HepG2 (cell line): ENCODE data around the gene SSTR5. TPM values are rescaled to one million over a fixed set of nuclear protein-coding genes. Genes with fewer than 3 reads are reported as not detected.

ENCODE experiments used
- ATAC-seq: fragments of 200-7000 bp; cut with Tn5 transposase; 3 replicates; pipeline ENCODE4 v1.9.1; 2020; ENCODE audit warnings: mild to moderate bottlenecking, moderate library complexity
- BruUV-seq: library from RNA; stranded (reverse); fragments of 400-500 nt; replicated peaks from 2 replicates; lab custom pipeline; 2021; lab: Mats Ljungman, UMichigan
- CTCF ChIA-PET: fragments of 300-600 bp; formaldehyde crosslinking; extraction: SDS; loops from one replicate; lab custom pipeline; 2021; ENCODE audit warnings: low total read pairs, inconsistent platforms, low intra/inter-chr PET ratio; lab: Yijun Ruan, JAX
- POLR2A ChIA-PET: fragments of 350-600 bp; sonication (Branson Sonifier 250); formaldehyde crosslinking; loops from one replicate; lab custom pipeline; 2020; ENCODE audit warnings: antibody characterized with exemption, inconsistent platforms; lab: Yijun Ruan, JAX
- DNase-seq: peaks from one replicate; pipeline ENCODE4 v3.0.0-alpha.2; 2015; ENCODE audit warnings: low spot score
- FAIRE-seq: peaks from 3 replicates; lab custom pipeline; 2011; peaks lifted over from hg19 to GRCh38; lab: Jason Lieb, UNC
- H2AFZ ChIP-seq: one replicate; pipeline ENCODE4 v1.6.1; 2011; ENCODE audit warnings: low read length, inconsistent platforms
- H3K27ac ChIP-seq: fragments of 300-600 bp; 3 replicates; pipeline ENCODE4 v1.8.0; 2011; ENCODE audit warnings: mixed run types, mild to moderate bottlenecking, mixed read lengths, low read length, inconsistent platforms; ENCODE audit not compliant: insufficient read depth; ENCODE audit errors: extremely low read length
- H3K27me3 ChIP-seq, 2 experiments: fragments of 200-600 bp in 1 of 2; 2 replicates in 1 of 2; 3 replicates in 1 of 2; pipeline versions ENCODE4 v1.6.0 to v1.8.0; 2011; ENCODE audit warnings: low read length in 2 of 2, mild to moderate bottlenecking in 2 of 2, moderate library complexity in 2 of 2, inconsistent platforms in 1 of 2; ENCODE audit not compliant: insufficient read depth in 2 of 2, control insufficient read depth in 1 of 2
- H3K36me3 ChIP-seq, 2 experiments: fragments of 200-600 bp in 1 of 2; replicated peaks in 1 of 2; 2 replicates in 1 of 2; 3 replicates in 1 of 2; pipeline versions ENCODE4 v1.5.1 to v1.8.0; 2011; ENCODE audit warnings: low read length in 2 of 2, inconsistent platforms in 1 of 2; ENCODE audit not compliant: insufficient read depth in 2 of 2, control insufficient read depth in 1 of 2
- H3K4me1 ChIP-seq: 2 replicates; pipeline ENCODE4 v1.5.1; 2012; ENCODE audit warnings: low read length, inconsistent platforms; ENCODE audit not compliant: insufficient read depth
- H3K4me2 ChIP-seq: 2 replicates; pipeline ENCODE4 v1.6.0; 2011; ENCODE audit warnings: low read depth, low read length, inconsistent platforms
- H3K4me3 ChIP-seq, 3 experiments: fragments of 200-600 bp in 1 of 3; sonication (generic), shearing (Covaris generic) in 1 of 3; replicated peaks in 1 of 3; 2 replicates each; pipeline ENCODE4 v1.5.1; 2011 to 2016; ENCODE audit warnings: low read length in 3 of 3, inconsistent platforms in 2 of 3, low read depth in 2 of 3, mild to moderate bottlenecking in 2 of 3, control low read depth in 1 of 3, mixed read lengths in 1 of 3; ENCODE audit not compliant: insufficient read depth in 1 of 3
- H3K79me2 ChIP-seq: one replicate; pipeline ENCODE4 v1.6.1; 2011; ENCODE audit warnings: low read length, inconsistent platforms; ENCODE audit not compliant: insufficient read depth
- H3K9ac ChIP-seq: 2 replicates; pipeline ENCODE4 v1.6.0; 2011; ENCODE audit warnings: mild to moderate bottlenecking, low read depth, low read length, inconsistent platforms; ENCODE audit not compliant: insufficient read depth
- H3K9me3 ChIP-seq: 2 replicates; pipeline ENCODE4 v1.5.1; 2012; ENCODE audit warnings: mild to moderate bottlenecking, low read length
- H4K20me1 ChIP-seq: 2 replicates; pipeline ENCODE4 v1.6.0; 2011; ENCODE audit warnings: inconsistent platforms, mild to moderate bottlenecking, low read length, moderate library complexity; ENCODE audit not compliant: insufficient read depth
- ATF2 ChIP-seq: sonication (generic); formaldehyde crosslinking; IDR thresholded peaks from 2 replicates; pipeline ENCODE4 v1.4.0; 2020; ENCODE audit warnings: missing genetic modification reagents
- BCL6 ChIP-seq: IDR thresholded peaks from 2 replicates; pipeline ENCODE4 v1.6.1; 2016; ENCODE audit warnings: missing genetic modification reagents, missing compliant biosample characterization
- JARID2 ChIP-seq: sonication (generic); formaldehyde crosslinking; IDR thresholded peaks from 2 replicates; pipeline ENCODE4 v1.8.1; 2023; ENCODE audit warnings: missing genetic modification reagents, inconsistent platforms; ENCODE audit not compliant: insufficient replicate concordance
- MAF1 ChIP-seq: sonication (generic); formaldehyde crosslinking; IDR thresholded peaks from 2 replicates; pipeline ENCODE4 v1.5.0; 2020; ENCODE audit warnings: missing genetic modification reagents, borderline replicate concordance
- MXI1 ChIP-seq: IDR thresholded peaks from 3 replicates; pipeline ENCODE4 v1.6.1; 2012; ENCODE audit warnings: low read depth, low read length, inconsistent platforms, borderline replicate concordance
- NFAT5 ChIP-seq: sonication (generic); formaldehyde crosslinking; IDR thresholded peaks from 2 replicates; pipeline ENCODE4 v1.4.0; 2020; ENCODE audit warnings: missing genetic modification reagents
- REXO4 ChIP-seq: sonication (generic); formaldehyde crosslinking; IDR thresholded peaks from 2 replicates; pipeline ENCODE4 v1.8.0; 2022; ENCODE audit warnings: missing genetic modification reagents, mild to moderate bottlenecking, borderline replicate concordance
- SSRP1 ChIP-seq: IDR thresholded peaks from 2 replicates; pipeline ENCODE4 v1.6.1; 2016; ENCODE audit warnings: control low read depth
- TBP ChIP-seq: sonication (generic); formaldehyde crosslinking; IDR thresholded peaks from 2 replicates; pipeline ENCODE4 v1.5.0; 2020; ENCODE audit warnings: missing genetic modification reagents
- ZNF513 ChIP-seq: sonication (generic); formaldehyde crosslinking; conservative IDR thresholded peaks from 2 replicates; pipeline ENCODE4 v1.5.0; 2020; ENCODE audit warnings: missing genetic modification reagents
- ZNF629 ChIP-seq: sonication (generic); formaldehyde crosslinking; conservative IDR thresholded peaks from 2 replicates; pipeline ENCODE4 v1.5.0; 2020; ENCODE audit warnings: missing genetic modification reagents
- WGBS: methylation state at CpG from one replicate; pipeline ENCODE4 v1.1.6; 2017; ENCODE audit warnings: low lambda C conversion rate; 5-methylcytosine and 5-hydroxymethylcytosine counted together
- in situ Hi-C: cut with HindIII; loops from 2 replicates; pipeline ENCODE4 v1.10.0; 2017; ENCODE audit warnings: low pct_unique_long_range_greater_than_20kb; ENCODE audit not compliant: extremely low pct_ligation_motif_present
- intact Hi-C: fragments of 100-400 bp; cut with micrococcal nuclease; formaldehyde crosslinking; loops from one replicate; pipeline ENCODE4 v1.10.0; 2022; ENCODE audit not compliant: unreplicated experiment
- polyA plus RNA-seq, 8 experiments: library from polyadenylated mRNA; depleted of rRNA in 3 of 8; stranded (reverse) in 7 of 8; unstranded in 1 of 8; fragments of >200 nt; fragmentation: Illumina TruSeq in 4 of 8; extraction: Trizol in 4 of 8; gene quantifications; 2 replicates each; pipeline versions ENCODE4 v1.2.1 to v1.2.3, GENCODE V29; 2011 to 2016; ENCODE audit warnings: low read depth in 4 of 8, missing spikeins in 1 of 8, mixed read lengths in 1 of 8; ENCODE audit not compliant: insufficient read depth in 1 of 8
- total RNA-seq, 5 experiments: library from RNA; depleted of rRNA; stranded (reverse); fragments of >200 nt; fragmentation: Illumina TruSeq; extraction: Trizol; gene quantifications; 2 replicates each; pipeline ENCODE4 v1.2.3, GENCODE V29; 2016; ENCODE audit warnings: low read depth in 1 of 5

SSTR5 gene
- total and polyA plus RNA-seq, 2 of the 13 experiments (the other 11 are each of a cell fraction or from before 2014, with no cell fraction given), result 0.20 to 0.49 TPM

- ATAC-seq, result no peak
- Histone ChIP-seq H3K27ac (no peak overlapping the region), H3K9ac (no peak overlapping the region), H3K36me3 (no peaks in the 10 kb centered on the region), H3K4me2 (no peak overlapping the region), H3K4me3 (no peak overlapping the region), H3K27me3 (peaks cover 28 to 66% of the 10 kb centered on the region in 2 experiments), H3K9me3 (no peaks in the 10 kb centered on the region), H3K4me1 (no peaks in the 10 kb centered on the region), H2AFZ (no peak overlapping the region), H4K20me1 (no peaks in the 10 kb centered on the region), H3K79me2 (no peaks in the 10 kb centered on the region)
- no TSS peak for BruUV-seq
- FAIRE-seq, result no peak
- CTCF ChIA-PET, result no interaction called here
- intact Hi-C loops, result no loop called here
- in situ Hi-C loops, result no loop called here
- TF ChIP-seq ZNF629, result peak; percentile 38; the same call in 1 of the 2 replicates
- TF ChIP-seq MAF1, result no peak
- POLR2A ChIA-PET, result interaction anchor here (1.0 kb wide), 1 partner anchor 14 kb away, joined by 4 read pairs; no protein-coding TSS in a partner anchor
- DNase-seq, result no peak
- no CpG with 5 or more reads among the region's 18 CpGs for WGBS
These were observed 24.6 kb downstream of the SSTR5 start for GRCh38 chr16:1097156-1097555.

DNA sequence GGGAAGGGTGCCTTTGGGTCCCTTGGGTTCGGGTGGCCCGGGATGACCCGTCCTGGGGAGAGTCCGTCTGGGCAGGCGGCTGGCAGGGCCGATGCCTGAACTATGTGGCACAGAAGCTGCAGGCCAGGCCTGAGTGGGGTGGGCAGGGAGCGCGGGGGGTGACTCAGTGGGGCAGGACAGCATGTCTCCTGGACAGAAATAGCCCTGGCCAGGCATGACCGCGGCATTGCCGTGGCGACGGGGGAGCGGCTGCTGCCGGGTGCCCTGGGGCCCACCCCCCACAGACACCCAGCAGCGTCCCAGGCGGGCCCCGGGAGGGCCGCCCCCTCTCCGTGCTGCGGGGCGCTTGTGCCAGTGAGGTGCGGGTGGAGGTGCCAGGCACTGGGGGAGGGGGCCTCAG, 25.3 kb downstream of the SSTR5 start:
- ChIA-PET POLR2A (interaction anchor here (1.0 kb wide), 1 partner anchor 15 kb away, joined by 4 read pairs; no protein-coding TSS in a partner anchor), CTCF (no interaction called here)
- Histone ChIP-seq H3K9me3 (no peaks in the 10 kb centered on the region), H3K4me1 (no peaks in the 10 kb centered on the region), H2AFZ (no peak overlapping the region), H3K27me3 (peaks cover 28 to 66% of the 10 kb centered on the region in 2 experiments), H4K20me1 (no peaks in the 10 kb centered on the region), H3K79me2 (no peaks in the 10 kb centered on the region), H3K4me3 (no peak overlapping the region), H3K4me2 (no peak overlapping the region), H3K9ac (no peak overlapping the region), H3K36me3 (no peaks in the 10 kb centered on the region), H3K27ac (no peak overlapping the region)
- no TSS peak for BruUV-seq
- FAIRE-seq (no peak), DNase-seq (no peak), ATAC-seq (no peak)
- in situ Hi-C loops, result no loop called here
- intact Hi-C loops, result no loop called here
- WGBS, result 18% methylated on average over 7 of the region's 23 CpGs
- TF ChIP-seq JARID2 (CRISPR knock-in tag), result no peak
- TF ChIP-seq SSRP1 (CRISPR knock-in tag), result no peak
- no peak for TF ChIP-seq MXI1
- no peak for TF ChIP-seq REXO4
- no peak for TF ChIP-seq ATF2 (CRISPR knock-in tag)
- no peak for TF ChIP-seq TBP (CRISPR knock-in tag)
- TF ChIP-seq ZNF513 (CRISPR knock-in tag), result no peak
- TF ChIP-seq BCL6, result no peak
- TF ChIP-seq NFAT5 (CRISPR knock-in tag), result no peak
